Lung (tissue), 12 donors: Measurements from ENCODE around the gene STARD3NL. TPM values are rescaled to one million over a fixed set of nuclear protein-coding genes. Genes with fewer than 3 reads are reported as not detected.
"Not testable (repeated sequence)": the region's sequence is repeated elsewhere in the genome, so short reads cannot be mapped to it uniquely, and the experiment has no call there.

ENCODE experiments used
- ATAC-seq: fragments of 200-7000 bp; cut with Tn5 transposase; one replicate; pipeline ENCODE4 v1.9.1; 2020; ENCODE audit warnings: moderate number of reproducible peaks; ENCODE audit not compliant: insufficient read depth, low FRiP score
- DNase-seq, 3 donors: peaks; one replicate each; pipeline ENCODE4 v3.0.0-alpha.2; 2013 to 2017
- H3K27ac ChIP-seq, 2 donors: one replicate each; pipeline ENCODE4 v1.5.1; 2013; ENCODE audit warnings: mild to moderate bottlenecking in 2 of 2, moderate library complexity in 2 of 2, control low read depth in 1 of 2, inconsistent platforms in 1 of 2, low read depth in 1 of 2, low read length in 1 of 2
- H3K27me3 ChIP-seq, 3 donors: one replicate each; pipeline ENCODE4 v1.5.1; 2013; ENCODE audit warnings: low read length in 2 of 3; ENCODE audit not compliant: control insufficient read depth in 3 of 3, insufficient read depth in 3 of 3
- H3K36me3 ChIP-seq, 4 donors: one replicate each; pipeline ENCODE4 v1.5.1; 2013; ENCODE audit warnings: low read length in 4 of 4, mild to moderate bottlenecking in 1 of 4, moderate library complexity in 1 of 4; ENCODE audit not compliant: control insufficient read depth in 4 of 4, insufficient read depth in 4 of 4
- H3K4me1 ChIP-seq, 5 donors: one replicate each; pipeline ENCODE4 v1.5.1; 2013; ENCODE audit warnings: low read length in 5 of 5, mild to moderate bottlenecking in 2 of 5, moderate library complexity in 1 of 5; ENCODE audit not compliant: control insufficient read depth in 5 of 5, insufficient read depth in 5 of 5
- H3K4me3 ChIP-seq: one replicate; pipeline ENCODE4 v1.5.1; 2013; ENCODE audit warnings: mild to moderate bottlenecking, control low read depth, moderate library complexity
- H3K9ac ChIP-seq, 2 donors: one replicate each; pipeline ENCODE4 v1.5.1; 2013; ENCODE audit warnings: low read length in 2 of 2, control low read depth in 1 of 2; ENCODE audit not compliant: insufficient read depth in 1 of 2
- H3K9me3 ChIP-seq, 4 donors: one replicate each; pipeline ENCODE4 v1.5.1; 2013; ENCODE audit warnings: low read length in 3 of 4, mild to moderate bottlenecking in 1 of 4, moderate library complexity in 1 of 4; ENCODE audit not compliant: control insufficient read depth in 4 of 4, insufficient read depth in 3 of 4
- CTCF ChIP-seq: IDR thresholded peaks from 2 replicates; pipeline ENCODE4 v1.5.1; 2012; ENCODE audit warnings: mild to moderate bottlenecking; ENCODE audit errors: control extremely low read depth, extremely low read depth
- WGBS, 2 donors: extraction: QIAGEN DNeasy Blood & Tissue Kit; methylation state at CpG; one replicate each; pipeline ENCODE4 v1.1.7; 2013; 5-methylcytosine and 5-hydroxymethylcytosine counted together
- polyA plus RNA-seq, 2 donors: library from polyadenylated mRNA; stranded (reverse); fragments of 200-250 nt; gene quantifications; one replicate each; pipeline ENCODE4 v1.2.1, GENCODE V29; 2013
- total RNA-seq, 2 donors: library from RNA; depleted of rRNA in 1 of 2; stranded (reverse); fragments of >200 nt in 1 of 2; gene quantifications; one replicate each; pipeline ENCODE4 v1.2.1, GENCODE V29; 2014 to 2021
- donor health status: control.
- donor health status: control.
- donor health status: Bipolar disorder and iron deficiency.
- donor health status: healthy.
- donor health status: DM: yes; HTN: yes; CAD: no.

STARD3NL gene
- total and polyA plus RNA-seq, 4 donors: 33.6 to 87.1 (median 60.3) TPM

DNA sequence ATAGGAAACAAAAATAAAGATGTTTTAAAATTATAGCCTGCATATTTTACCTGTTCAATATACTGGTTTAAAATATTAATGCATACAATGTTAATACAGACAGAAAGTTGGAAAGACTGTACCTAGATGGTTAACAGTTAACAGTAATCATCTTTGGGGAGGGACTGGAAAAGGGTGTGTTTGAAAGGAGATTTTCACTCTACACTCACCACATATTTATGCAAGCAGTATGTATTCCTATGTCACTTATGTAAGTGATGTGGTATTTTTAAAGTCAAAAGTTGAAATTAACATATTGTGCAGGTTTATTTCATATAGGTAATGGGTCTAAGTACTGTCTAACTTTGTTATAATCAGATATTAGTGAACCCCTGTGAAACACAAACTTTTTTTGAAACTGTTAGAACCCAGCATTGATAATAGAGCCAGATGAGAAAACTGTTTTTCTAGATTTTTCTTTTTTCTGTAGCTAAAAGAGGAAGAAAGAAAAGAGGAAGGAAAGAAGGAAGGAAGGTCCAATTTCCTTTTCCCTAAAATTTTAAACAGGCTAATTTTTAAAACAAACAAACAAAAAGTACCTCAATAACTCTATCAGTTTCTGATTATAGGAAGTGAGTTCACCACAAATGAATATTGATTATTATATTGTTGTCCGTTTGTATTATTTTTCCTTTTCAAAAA, 9.0 kb upstream of the STARD3NL start:
- 79 to 83% methylated on average over 1 of the region's 1 CpG for WGBS, 2 donors
- H3K9ac ChIP-seq: no peak overlapping the region
- no peak for ATAC-seq
- peaks cover 0 to 24% (median 2%) of the 10 kb centered on the region in 5 donors for H3K4me1 ChIP-seq
- H3K36me3 ChIP-seq: no peaks in the 10 kb centered on the region
- no peak overlapping the region for H3K27ac ChIP-seq
- H3K4me3 ChIP-seq: no peak overlapping the region
- no peaks in the 10 kb centered on the region for H3K9me3 ChIP-seq
- no peak for TF ChIP-seq CTCF
- no peaks in the 10 kb centered on the region for H3K27me3 ChIP-seq
- DNase-seq: no peak

DNA sequence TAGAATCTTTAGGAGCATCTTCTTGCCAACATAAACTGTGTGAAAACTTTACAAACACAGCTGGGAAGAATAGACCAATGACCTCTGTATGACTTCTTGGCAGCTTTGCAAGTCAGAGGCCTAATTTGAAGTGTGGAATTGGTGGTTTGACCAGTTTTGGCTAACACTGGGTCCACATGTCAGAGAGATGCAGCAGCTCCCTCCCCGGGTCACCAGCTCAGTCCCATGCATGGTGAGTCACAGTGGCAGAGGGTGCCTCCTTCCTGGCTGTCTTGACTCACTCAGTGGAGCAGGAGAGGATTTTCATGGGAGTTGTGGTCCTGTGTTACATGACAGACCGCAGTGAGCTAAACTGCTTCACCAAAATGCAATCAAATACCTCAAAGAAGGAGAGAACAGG, 8.2 kb upstream of the STARD3NL start:
- no peak overlapping the region for H3K27ac ChIP-seq
- no peaks in the 10 kb centered on the region for H3K9me3 ChIP-seq
- H3K4me3 ChIP-seq: no peak overlapping the region
- no peaks in the 10 kb centered on the region for H3K27me3 ChIP-seq
- peaks cover 0 to 24% (median 2%) of the 10 kb centered on the region in 5 donors for H3K4me1 ChIP-seq
- H3K36me3 ChIP-seq: no peaks in the 10 kb centered on the region
- H3K9ac ChIP-seq: no peak overlapping the region
- 63 to 64% methylated on average over 2 of the region's 2 CpGs for WGBS, 2 donors
- no peak for TF ChIP-seq CTCF
- ATAC-seq: no peak
- peak; percentile 52 to 80 (median 77) for DNase-seq

DNA sequence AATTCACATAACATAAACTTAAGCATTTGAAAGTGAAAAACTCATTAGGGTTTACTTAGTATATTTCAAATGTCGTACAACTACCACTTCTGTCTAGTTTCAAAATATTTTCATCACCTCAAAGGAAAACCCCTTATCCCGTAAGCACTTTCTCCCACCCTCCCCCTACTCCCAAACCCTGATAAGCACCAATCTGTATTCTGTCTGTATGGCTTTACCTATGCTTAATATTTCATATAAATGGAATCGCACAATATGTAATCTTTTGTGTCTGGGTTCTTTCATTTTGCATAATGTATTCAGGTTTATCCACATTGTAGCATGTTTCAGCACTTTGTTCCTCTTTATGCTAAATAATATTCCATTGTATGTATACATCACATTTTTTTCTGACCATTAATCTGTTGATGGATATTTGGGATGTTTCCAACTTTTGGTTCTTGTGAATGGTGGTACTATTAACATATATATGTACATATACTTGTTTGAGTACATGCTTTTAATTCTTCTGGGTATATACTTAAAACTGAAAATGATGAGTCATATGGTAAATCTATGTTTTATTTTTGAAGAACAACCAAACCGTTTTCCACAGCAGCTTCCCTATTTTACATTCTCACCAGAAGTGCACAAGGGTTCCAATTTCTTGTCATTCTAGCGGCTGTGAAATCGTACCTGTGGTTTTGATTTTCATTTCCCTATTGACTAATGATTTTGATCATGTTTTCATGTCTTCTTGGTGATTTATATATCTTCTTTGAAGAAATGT, 6.2 kb upstream of the STARD3NL start:
- no peak for TF ChIP-seq CTCF
- 46 to 59% methylated on average over 6 of the region's 6 CpGs for WGBS, 2 donors
- Histone ChIP-seq H3K27ac (no peak overlapping the region), H3K4me1 (peaks cover 0 to 24% (median 2%) of the 10 kb centered on the region in 5 donors), H3K4me3 (no peak overlapping the region), H3K27me3 (no peaks in the 10 kb centered on the region), H3K9me3 (no peaks in the 10 kb centered on the region), H3K9ac (no peak overlapping the region), H3K36me3 (no peaks in the 10 kb centered on the region)
- DNase-seq (no peak), ATAC-seq (no peak)

- peaks cover 0 to 17% (median 9%) of the 10 kb centered on the region in 5 donors for H3K4me1 ChIP-seq
- WGBS, 2 donors: 96% methylated on average over 9 of the region's 9 CpGs
- not testable (repeated sequence) for H3K4me3 ChIP-seq, H3K9me3 ChIP-seq, H3K36me3 ChIP-seq, DNase-seq, H3K27ac ChIP-seq, H3K9ac ChIP-seq, H3K27me3 ChIP-seq, ATAC-seq
Observed at GRCh38 chr7:38175547-38175946, 2.5 kb upstream of the STARD3NL start.
